SU-DHL-6 (cell line): ENCODE results near the gene RNF38.

Source experiments
- H2AFZ ChIP-seq: fragments of 200-600 bp; sonication (generic); 2 replicates; pipeline ENCODE4 v1.6.1; 2014; ENCODE audit warnings: low read depth, mild to moderate bottlenecking, moderate library complexity, mixed read lengths, antibody characterized with exemption, low read length; ENCODE audit not compliant: severe bottlenecking
- H3F3A ChIP-seq: fragments of 200-600 bp; shearing (Covaris generic); 2 replicates; pipeline ENCODE4 v1.6.0; 2016; ENCODE audit warnings: antibody characterized with exemption, mild to moderate bottlenecking; ENCODE audit not compliant: insufficient read depth
- H3K27ac ChIP-seq: fragments of 200-600 bp; sonication (generic); 2 replicates; pipeline ENCODE4 v1.5.1; 2016; ENCODE audit warnings: low read depth, mild to moderate bottlenecking, low read length, moderate library complexity, mixed read lengths
- H3K27me3 ChIP-seq: fragments of 200-600 bp; sonication (generic), shearing (Covaris generic); 2 replicates; pipeline ENCODE4 v1.6.0; 2014; ENCODE audit warnings: mild to moderate bottlenecking, low read length
- H3K36me3 ChIP-seq: fragments of 200-600 bp; sonication (generic); 2 replicates; pipeline ENCODE4 v1.6.1; 2014; ENCODE audit warnings: mild to moderate bottlenecking, low read length, mixed read lengths
- H3K4me2 ChIP-seq: fragments of 300-600, 200-600 bp; shearing (Covaris generic), sonication (generic); 2 replicates; pipeline ENCODE4 v1.6.0; 2014; ENCODE audit warnings: low read length, low read depth, mild to moderate bottlenecking; ENCODE audit not compliant: poor library complexity, severe bottlenecking
- H3K4me3 ChIP-seq: fragments of 200-600 bp; sonication (generic); 2 replicates; pipeline ENCODE4 v1.5.1; 2014; ENCODE audit warnings: antibody characterized with exemption, low read length, mild to moderate bottlenecking, mixed read lengths; ENCODE audit not compliant: insufficient read depth, poor library complexity, severe bottlenecking
- H3K79me2 ChIP-seq: fragments of 200-600 bp; sonication (generic); 2 replicates; pipeline ENCODE4 v1.6.1; 2014; ENCODE audit warnings: mild to moderate bottlenecking, low read length, moderate library complexity; ENCODE audit not compliant: insufficient read depth
- H3K9ac ChIP-seq: fragments of 200-600 bp; sonication (generic); 2 replicates; pipeline ENCODE4 v1.7.0; 2014; ENCODE audit warnings: mild to moderate bottlenecking, low read length
- H3K9me2 ChIP-seq: fragments of 200-600 bp; sonication (generic); replicated peaks from 2 replicates; pipeline ENCODE4 v1.6.1; 2014; ENCODE audit warnings: low read length; ENCODE audit not compliant: insufficient read depth
- H3K9me3 ChIP-seq: fragments of 200-600 bp; sonication (generic); 2 replicates; pipeline ENCODE4 v1.6.1; 2014; ENCODE audit warnings: low read length, mixed read lengths; ENCODE audit not compliant: insufficient read depth
- H4K20me1 ChIP-seq: fragments of 200-600 bp; sonication (generic); 2 replicates; pipeline ENCODE4 v1.6.1; 2014; ENCODE audit warnings: low read depth, mild to moderate bottlenecking, antibody characterized with exemption, low read length, moderate library complexity, mixed read lengths
- CTCF ChIP-seq: fragments of 200-600 bp; sonication (generic); IDR thresholded peaks from one replicate; pipeline ENCODE4 v1.5.1; 2017; ENCODE audit warnings: antibody characterized with exemption, mild to moderate bottlenecking, low read length, moderate library complexity; ENCODE audit not compliant: insufficient read depth, poor library complexity, severe bottlenecking
- EZH2phosphoT487 ChIP-seq: fragments of 200-600 bp; sonication (generic), shearing (Covaris generic); conservative IDR thresholded peaks from 2 replicates; pipeline ENCODE4 v1.6.1; 2018; ENCODE audit warnings: mild to moderate bottlenecking, antibody characterized with exemption, low read length, moderate library complexity, mixed read lengths

Gene RNF38

GRCh38 chr9:36442710-36443109 lies 42.6 kb upstream of the RNF38 start:
- no peaks in the 10 kb centered on the region for H3K36me3 ChIP-seq
- no peak overlapping the region for H3K27ac ChIP-seq
- H3K9me3 ChIP-seq: no peaks in the 10 kb centered on the region
- peaks cover 13% of the 10 kb centered on the region; the same call in 1 of the 2 replicates for H4K20me1 ChIP-seq
- H2AFZ ChIP-seq: no peak overlapping the region
- H3K4me2 ChIP-seq: no peak overlapping the region
- no peak overlapping the region for H3K9ac ChIP-seq
- no peaks in the 10 kb centered on the region for H3K27me3 ChIP-seq
- peaks cover 61% of the 10 kb centered on the region for H3K79me2 ChIP-seq
- TF ChIP-seq EZH2phosphoT487 (no peak), CTCF (no peak)
- H3F3A ChIP-seq: 0 out of 2 replicates have a peak, but pooled peaks cover 4% of the 10 kb centered on the region
- H3K9me2 ChIP-seq: no peaks in the 10 kb centered on the region
- no peak overlapping the region for H3K4me3 ChIP-seq

- no peaks in the 10 kb centered on the region for H3K36me3 ChIP-seq
- H3K79me2 ChIP-seq: peaks cover 60% of the 10 kb centered on the region
- H3K27me3 ChIP-seq: no peaks in the 10 kb centered on the region
- H3K9me3 ChIP-seq: no peaks in the 10 kb centered on the region
- H3K9me2 ChIP-seq: no peaks in the 10 kb centered on the region
- H3K4me3 ChIP-seq: no peak overlapping the region
- 0 out of 2 replicates have a peak, but pooled peaks cover 8% of the 10 kb centered on the region for H3F3A ChIP-seq
- H2AFZ ChIP-seq: no peak overlapping the region
- no peak overlapping the region for H3K4me2 ChIP-seq
- no peak overlapping the region for H3K9ac ChIP-seq
- TF ChIP-seq CTCF (no peak), EZH2phosphoT487 (no peak)
- peaks cover 7% of the 10 kb centered on the region; the same call in 1 of the 2 replicates for H4K20me1 ChIP-seq
- no peak overlapping the region for H3K27ac ChIP-seq
Measured at GRCh38 chr9:36441966-36442365, 41.9 kb upstream of the RNF38 start.

GRCh38 chr9:36438536-36439236 lies 38.6 kb upstream of the RNF38 start:
- H2AFZ ChIP-seq: no peak overlapping the region
- no peaks in the 10 kb centered on the region for H3K36me3 ChIP-seq
- 0 out of 2 replicates have a peak, but pooled peaks cover 4% of the 10 kb centered on the region for H3F3A ChIP-seq
- no peak overlapping the region for H3K9ac ChIP-seq
- TF ChIP-seq CTCF (no peak), EZH2phosphoT487 (no peak)
- no peak overlapping the region for H3K4me3 ChIP-seq
- no peaks in the 10 kb centered on the region for H3K9me3 ChIP-seq
- H3K27ac ChIP-seq: no peak overlapping the region
- no peak overlapping the region for H3K4me2 ChIP-seq
- no peaks in the 10 kb centered on the region for H3K9me2 ChIP-seq
- H3K27me3 ChIP-seq: no peaks in the 10 kb centered on the region
- H3K79me2 ChIP-seq: peaks cover 44% of the 10 kb centered on the region
- peaks cover 7% of the 10 kb centered on the region; the same call in 1 of the 2 replicates for H4K20me1 ChIP-seq
